GM19468 (cell line): ENCODE results near the gene EHD4.

Experiments used
- ATAC-seq: cut with Tn5 transposase; IDR thresholded peaks from one replicate; pipeline ENCODE4 v1.9.1; 2021; ENCODE audit warnings: mild to moderate bottlenecking, moderate library complexity, moderate number of reproducible peaks; ENCODE audit not compliant: unreplicated experiment; ENCODE audit errors: extremely low read depth

EHD4 gene

GRCh38 chr15:41886741-41887140 is 85.6 kb downstream of the EHD4 start:
- no peak for ATAC-seq

GRCh38 chr15:41885841-41886240 is 86.5 kb downstream of the EHD4 start:
- no peak for ATAC-seq

- ATAC-seq, result no peak
These were observed 87.0 kb downstream of the EHD4 start for GRCh38 chr15:41885321-41885720.

- no peak for ATAC-seq
These were observed 87.9 kb downstream of the EHD4 start for GRCh38 chr15:41884458-41884857.

- ATAC-seq, result no peak
These were observed 88.9 kb downstream of the EHD4 start for GRCh38 chr15:41883484-41883825.

GRCh38 chr15:41882689-41883483 is 89.5 kb downstream of the EHD4 start:
- no peak for ATAC-seq

GRCh38 chr15:41881920-41882688 is 90.3 kb downstream of the EHD4 start:
- no peak for ATAC-seq

GRCh38 chr15:41881550-41881919 is 90.8 kb downstream of the EHD4 start:
- ATAC-seq, result no peak

GRCh38 chr15:41881086-41881485 is 91.3 kb downstream of the EHD4 start:
- ATAC-seq, result no peak

GRCh38 chr15:41880156-41880877 is 92.0 kb downstream of the EHD4 start:
- no peak for ATAC-seq

- ATAC-seq, result no peak
These were observed 93.0 kb downstream of the EHD4 start for GRCh38 chr15:41879321-41879845.

- no peak for ATAC-seq
These were observed 94.0 kb downstream of the EHD4 start for GRCh38 chr15:41878355-41878699.

GRCh38 chr15:41877631-41878354 is 94.6 kb downstream of the EHD4 start:
- no peak for ATAC-seq

GRCh38 chr15:41876689-41877088 is 95.7 kb downstream of the EHD4 start:
- no peak for ATAC-seq

- no peak for ATAC-seq
These were observed 96.3 kb downstream of the EHD4 start for GRCh38 chr15:41876007-41876406.

GRCh38 chr15:41874736-41875135 is 97.6 kb downstream of the EHD4 start:
- ATAC-seq, result no peak

GRCh38 chr15:41873711-41874110 is 98.6 kb downstream of the EHD4 start:
- ATAC-seq, result no peak

GRCh38 chr15:41872166-41872747 is 100.1 kb downstream of the EHD4 start:
- no peak for ATAC-seq

GRCh38 chr15:41871175-41871905 is 101.0 kb downstream of the EHD4 start:
- ATAC-seq, result no peak
